GM23248 (cell line): ENCODE measurements around the gene DVL3.

Experiments
- EZH2 ChIP-seq: fragments of 200-600 bp; sonication (generic); IDR thresholded peaks from 2 replicates; pipeline ENCODE4 v1.6.1; 2018; ENCODE audit warnings: antibody characterized with exemption, mild to moderate bottlenecking; ENCODE audit not compliant: insufficient read depth, poor library complexity, severe bottlenecking
- EZH2phosphoT487 ChIP-seq: fragments of 200-600 bp; sonication (generic); IDR thresholded peaks from 2 replicates; pipeline ENCODE4 v1.6.1; 2018; ENCODE audit warnings: antibody characterized with exemption, moderate library complexity, mild to moderate bottlenecking, low read depth; ENCODE audit not compliant: insufficient read depth

GRCh38 chr3:184149123-184149522 lies 6.1 kb upstream of the DVL3 start:
- TF ChIP-seq EZH2phosphoT487 = no peak
- TF ChIP-seq EZH2 = no peak
